ENCODE data around the gene STUB1. TPM values are rescaled to one million over a fixed set of nuclear protein-coding genes. Genes with fewer than 3 reads are reported as not detected.

The STUB1 gene
- total and polyA plus RNA-seq, 10 donors = 68.9 to 160 (median 88.3) TPM

DNA sequence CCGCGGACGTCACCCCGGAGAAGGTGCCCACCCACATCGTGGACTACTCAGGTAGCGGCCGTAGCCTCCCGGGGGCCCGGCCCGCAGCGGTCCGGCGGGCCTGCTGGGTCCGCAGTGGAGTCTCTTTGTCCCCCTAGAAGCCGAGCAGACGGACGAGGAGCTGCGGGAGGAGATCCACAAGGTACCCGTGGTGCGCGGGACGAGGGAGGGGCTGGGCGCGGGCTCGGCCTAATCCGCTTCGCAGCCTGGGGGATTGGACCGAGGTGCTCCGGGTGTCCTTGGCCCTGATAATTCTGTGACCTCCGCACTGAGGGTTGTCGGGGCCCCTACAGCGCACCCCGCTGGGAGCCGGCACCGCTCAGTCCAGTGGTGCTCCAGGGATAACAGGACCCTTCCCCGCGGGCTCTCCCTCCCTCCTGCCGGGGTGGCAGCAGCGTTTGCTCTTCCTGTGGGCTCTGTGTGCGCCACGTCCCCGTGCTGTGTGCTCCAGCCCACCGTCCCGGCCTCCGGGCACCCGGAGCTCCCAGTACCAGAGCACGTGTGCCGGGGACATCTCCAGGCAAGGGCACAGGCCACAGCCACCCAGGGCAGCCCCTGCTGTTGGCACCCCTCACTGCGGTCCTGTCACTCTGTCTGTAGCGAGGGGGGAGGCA is 11.6 kb upstream of the STUB1 start:
- peaks cover 14 to 45% (median 29%) of the 10 kb centered on the region in 6 donors for H3K4me1 ChIP-seq
- WGBS, 5 donors = 7 to 17% (median 8%) methylated on average over 5 to 50 of the region's 50 CpGs
- peak overlapping the region; percentile 70 to 99 (median 90) for H3K4me3 ChIP-seq
- H3K27me3 ChIP-seq (replicated peaks in 1 of 7) = no peaks in the 10 kb centered on the region
- no peaks in the 10 kb centered on the region for H3K9me3 ChIP-seq
- intact Hi-C loops (cut with DNase I; ENCODE audit: low total_unique reads) = no loop called here
- TF ChIP-seq POLR2A (IDR thresholded peaks at IDR 0.05) (no peak), POLR2AphosphoS5 (IDR thresholded peaks at IDR 0.05) (no peak)
- TF ChIP-seq, protein P1, sequence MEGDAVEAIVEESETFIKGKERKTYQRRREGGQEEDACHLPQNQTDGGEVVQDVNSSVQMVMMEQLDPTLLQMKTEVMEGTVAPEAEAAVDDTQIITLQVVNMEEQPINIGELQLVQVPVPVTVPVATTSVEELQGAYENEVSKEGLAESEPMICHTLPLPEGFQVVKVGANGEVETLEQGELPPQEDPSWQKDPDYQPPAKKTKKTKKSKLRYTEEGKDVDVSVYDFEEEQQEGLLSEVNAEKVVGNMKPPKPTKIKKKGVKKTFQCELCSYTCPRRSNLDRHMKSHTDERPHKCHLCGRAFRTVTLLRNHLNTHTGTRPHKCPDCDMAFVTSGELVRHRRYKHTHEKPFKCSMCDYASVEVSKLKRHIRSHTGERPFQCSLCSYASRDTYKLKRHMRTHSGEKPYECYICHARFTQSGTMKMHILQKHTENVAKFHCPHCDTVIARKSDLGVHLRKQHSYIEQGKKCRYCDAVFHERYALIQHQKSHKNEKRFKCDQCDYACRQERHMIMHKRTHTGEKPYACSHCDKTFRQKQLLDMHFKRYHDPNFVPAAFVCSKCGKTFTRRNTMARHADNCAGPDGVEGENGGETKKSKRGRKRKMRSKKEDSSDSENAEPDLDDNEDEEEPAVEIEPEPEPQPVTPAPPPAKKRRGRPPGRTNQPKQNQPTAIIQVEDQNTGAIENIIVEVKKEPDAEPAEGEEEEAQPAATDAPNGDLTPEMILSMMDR (IDR thresholded peaks at IDR 0.05 in 8 of 11, conservative IDR thresholded peaks at IDR 0.05 in 3 of 11) = no peak
- peaks cover 0 to 47% (median 43%) of the 10 kb centered on the region in 6 donors for H3K36me3 ChIP-seq
- no peak for DNase-seq
- H3K27ac ChIP-seq = peak overlapping the region; percentile 75 to 94 (median 90)

DNA sequence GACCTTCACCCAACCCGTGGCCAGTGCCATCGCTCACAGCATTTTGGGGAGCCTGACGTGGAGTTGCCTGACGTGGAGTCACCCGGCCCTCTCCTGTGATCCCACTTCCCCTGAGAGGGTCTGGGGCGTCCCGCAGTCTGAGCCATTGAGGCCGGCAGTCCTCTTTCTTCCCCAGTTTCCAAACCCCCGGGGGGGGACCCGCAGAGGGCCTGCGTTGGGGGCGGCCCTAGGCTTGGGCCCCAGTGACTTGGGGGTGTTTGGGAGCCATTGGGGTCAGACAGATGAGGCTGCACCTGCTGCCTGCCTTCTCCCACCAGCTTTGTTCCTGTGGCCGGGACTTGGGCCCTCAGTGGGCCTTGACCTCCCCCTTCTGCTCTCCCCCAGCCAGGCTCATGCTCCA is 10.5 kb upstream of the STUB1 start:
- peaks cover 0 to 4% (median 0%) of the 10 kb centered on the region in 7 donors for H3K27me3 ChIP-seq (replicated peaks in 1 of 7)
- no peak for TF ChIP-seq POLR2A (IDR thresholded peaks at IDR 0.05)
- no peak for TF ChIP-seq POLR2AphosphoS5 (IDR thresholded peaks at IDR 0.05)
- TF ChIP-seq, protein P1 (IDR thresholded peaks at IDR 0.05 in 8 of 11, conservative IDR thresholded peaks at IDR 0.05 in 3 of 11) = no peak
- no peaks in the 10 kb centered on the region for H3K9me3 ChIP-seq
- H3K4me3 ChIP-seq = peak overlapping the region in 2 of 8 donors; percentile 7 to 99
- DNase-seq = no peak
- H3K4me1 ChIP-seq = peaks cover 17 to 55% (median 37%) of the 10 kb centered on the region in 6 donors
- H3K27ac ChIP-seq = no peak overlapping the region
- H3K36me3 ChIP-seq = peaks cover 0 to 57% (median 45%) of the 10 kb centered on the region in 6 donors
- WGBS, 5 donors = 85 to 97% (median 94%) methylated on average over 12 to 13 of the region's 13 CpGs
- intact Hi-C loops (cut with DNase I; ENCODE audit: low total_unique reads) = no loop called here

DNA sequence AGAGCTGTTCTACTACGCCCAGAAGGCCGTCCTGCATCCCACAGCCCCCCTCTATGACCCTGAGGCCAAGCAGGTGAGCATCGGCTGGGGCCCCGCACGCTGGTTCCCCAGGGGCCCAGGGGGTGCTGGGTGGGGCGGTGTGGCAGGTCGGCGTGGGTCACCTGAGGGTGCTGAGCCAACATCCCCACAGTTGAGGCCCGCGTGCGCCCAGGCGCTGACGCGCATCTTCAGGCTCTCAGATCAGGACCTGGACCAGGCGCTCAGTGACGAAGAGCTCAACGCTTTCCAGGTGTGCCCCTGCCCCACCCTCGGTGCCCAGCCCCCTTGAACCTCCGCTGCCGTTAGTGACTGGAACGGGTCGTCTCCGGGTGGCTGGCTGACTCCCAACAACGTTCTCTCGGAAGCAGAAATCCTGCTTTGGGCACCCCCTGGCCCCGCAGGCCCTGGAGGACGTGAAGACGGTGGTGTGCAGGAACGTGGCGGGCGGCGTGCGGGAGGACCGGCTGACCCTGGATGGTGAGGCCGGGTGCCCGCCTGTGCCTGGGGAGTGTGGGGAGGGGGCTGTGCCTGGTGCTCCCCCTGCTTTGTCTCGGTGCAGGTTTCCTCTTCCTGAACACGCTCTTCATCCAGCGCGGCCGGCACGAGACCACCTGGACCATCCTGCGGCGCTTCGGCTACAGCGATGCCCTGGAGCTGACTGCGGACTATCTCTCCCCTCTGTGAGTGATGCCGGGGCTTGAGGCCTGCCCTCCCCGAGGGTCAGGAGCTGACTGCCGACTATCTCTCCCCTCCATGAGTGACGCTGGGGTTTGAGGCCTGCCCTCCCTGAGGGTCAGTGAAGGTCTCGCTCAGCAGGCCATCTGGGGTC is 9.5 kb upstream of the STUB1 start:
- Histone ChIP-seq H3K4me1 (peaks cover 24 to 66% (median 47%) of the 10 kb centered on the region in 6 donors), H3K27me3 (replicated peaks in 1 of 7) (peaks cover 0 to 15% (median 5%) of the 10 kb centered on the region in 7 donors), H3K9me3 (no peaks in the 10 kb centered on the region), H3K36me3 (peaks cover 0 to 57% (median 45%) of the 10 kb centered on the region in 6 donors), H3K27ac (no peak overlapping the region), H3K4me3 (no peak overlapping the region)
- intact Hi-C loops (cut with DNase I; ENCODE audit: low total_unique reads) = no loop called here
- no peak for DNase-seq
- TF ChIP-seq POLR2AphosphoS5 (IDR thresholded peaks at IDR 0.05) = peak in 1 of 3 donors; percentile 21
- TF ChIP-seq, protein P1 (IDR thresholded peaks at IDR 0.05 in 8 of 11, conservative IDR thresholded peaks at IDR 0.05 in 3 of 11) = no peak
- WGBS, 5 donors = 93 to 97% (median 94%) methylated on average over 48 to 52 of the region's 52 CpGs

Data from spleen (tissue), 11 donors.